K562 (cell line): ENCODE results near the gene MYRFL. TPM values are rescaled to one million over a fixed set of nuclear protein-coding genes. Genes with fewer than 3 reads are reported as not detected.

ENCODE experiments used
- ATAC-seq: fragments of 200-7000 bp; cut with Tn5 transposase; 3 replicates; pipeline ENCODE4 v1.9.1; 2020; ENCODE audit warnings: moderate library complexity
- BruUV-seq: library from RNA; stranded (reverse); fragments of 400-500 nt; replicated peaks from 2 replicates; lab custom pipeline; 2021; lab: Mats Ljungman, UMichigan
- CTCF ChIA-PET: fragments of 300-600 bp; formaldehyde crosslinking; extraction: SDS; loops from one replicate; lab custom pipeline; 2021; ENCODE audit warnings: low intra/inter-chr PET ratio; lab: Yijun Ruan, JAX
- POLR2A ChIA-PET: fragments of 300-600, 350-650 bp; sonication (Branson Sonifier 250); formaldehyde crosslinking; extraction: SDS; loops from one replicate; lab custom pipeline; 2021; ENCODE audit warnings: antibody characterized with exemption, inconsistent platforms; lab: Yijun Ruan, JAX
- DNase-seq, 4 experiments: peaks; one replicate each; pipeline versions ENCODE4 v3.0.0 to v3.0.0-alpha.2; 2011 to 2018; ENCODE audit warnings: low spot score in 3 of 4, mixed read lengths in 3 of 4; ENCODE audit errors: extremely low read depth in 1 of 4
- FAIRE-seq: peaks from 2 replicates; lab custom pipeline; 2011; peaks lifted over from hg19 to GRCh38; lab: Jason Lieb, UNC
- H2AFZ ChIP-seq: 2 replicates; pipeline ENCODE4 v1.6.0; 2011; ENCODE audit warnings: low read depth, low read length, control low read depth, inconsistent platforms
- H3K27ac ChIP-seq: fragments of 200-600 bp; 3 replicates; pipeline ENCODE4 v1.8.0; 2011; ENCODE audit warnings: low read depth, mild to moderate bottlenecking, control low read depth, inconsistent platforms, low read length, moderate library complexity, mixed read lengths; ENCODE audit errors: extremely low read depth
- H3K27me3 ChIP-seq, 2 experiments: fragments of 300-600 bp in 1 of 2; 2 replicates in 1 of 2; 3 replicates in 1 of 2; pipeline versions ENCODE4 v1.6.0 to v1.8.0; 2011; ENCODE audit warnings: inconsistent platforms in 2 of 2, low read length in 2 of 2, mild to moderate bottlenecking in 1 of 2, mixed read lengths in 1 of 2, moderate library complexity in 1 of 2; ENCODE audit not compliant: control insufficient read depth in 2 of 2, insufficient read depth in 2 of 2
- H3K36me3 ChIP-seq: fragments of 300-600 bp; 3 replicates; pipeline ENCODE4 v1.8.0; 2011; ENCODE audit warnings: mild to moderate bottlenecking, low read length, inconsistent platforms; ENCODE audit not compliant: control insufficient read depth, insufficient read depth
- H3K4me1 ChIP-seq, 2 experiments: fragments of 200-600 bp in 1 of 2; replicated peaks in 1 of 2; 2 replicates in 1 of 2; 3 replicates in 1 of 2; pipeline versions ENCODE4 v1.5.1 to v1.8.0; 2011; ENCODE audit warnings: inconsistent platforms in 2 of 2, low read length in 2 of 2, mild to moderate bottlenecking in 1 of 2, mixed read lengths in 1 of 2, moderate library complexity in 1 of 2; ENCODE audit not compliant: control insufficient read depth in 2 of 2, insufficient read depth in 2 of 2
- H3K4me2 ChIP-seq: 2 replicates; pipeline ENCODE4 v1.6.1; 2011; ENCODE audit warnings: low read length, control low read depth, inconsistent platforms, mixed read lengths; ENCODE audit not compliant: insufficient read depth
- H3K4me3 ChIP-seq: fragments of 200-600 bp; sonication (generic), shearing (Covaris generic); 2 replicates; pipeline ENCODE4 v1.5.1; 2016; ENCODE audit warnings: control low read depth, inconsistent platforms
- H3K79me2 ChIP-seq: fragments of 200-600 bp; 3 replicates; pipeline ENCODE4 v1.8.0; 2011; ENCODE audit warnings: low read length, inconsistent platforms; ENCODE audit not compliant: control insufficient read depth, insufficient read depth
- H3K9ac ChIP-seq, 2 experiments: 2 replicates each; pipeline versions ENCODE4 v1.6.0 to v1.6.1; 2011; ENCODE audit warnings: low read depth in 2 of 2, low read length in 2 of 2, control low read depth in 1 of 2, inconsistent platforms in 1 of 2, mild to moderate bottlenecking in 1 of 2, mixed read lengths in 1 of 2; ENCODE audit not compliant: insufficient read depth in 1 of 2
- H3K9me1 ChIP-seq: one replicate; pipeline ENCODE4 v1.6.0; 2011; ENCODE audit warnings: inconsistent platforms, mild to moderate bottlenecking, low read length, moderate library complexity; ENCODE audit not compliant: control insufficient read depth, insufficient read depth
- H3K9me3 ChIP-seq: replicated peaks from 2 replicates; pipeline ENCODE4 v1.5.1; 2011; ENCODE audit warnings: low read depth, low read length, inconsistent platforms; ENCODE audit not compliant: control insufficient read depth, insufficient read depth
- H4K20me1 ChIP-seq: replicated peaks from 2 replicates; pipeline ENCODE4 v1.6.1; 2011; ENCODE audit warnings: low read length, inconsistent platforms, mixed read lengths; ENCODE audit not compliant: control insufficient read depth, insufficient read depth
- E4F1 ChIP-seq: fragments of 250-450 bp; sonication (Bioruptor Pico); IDR thresholded peaks from 2 replicates; pipeline ENCODE4 v1.5.0; 2021; ENCODE audit warnings: mild to moderate bottlenecking, borderline replicate concordance
- HNRNPK ChIP-seq: fragments of 200-400 bp; formaldehyde crosslinking; IDR thresholded peaks from one replicate; pipeline ENCODE4 v1.6.1; 2018; ENCODE audit warnings: mild to moderate bottlenecking, low read depth, low read length; ENCODE audit not compliant: poor library complexity, severe bottlenecking
- WGBS: fragments of 100-300 bp; shearing (Covaris generic); methylation state at CpG from one replicate; pipeline ENCODE4 v1.1.6; 2016; ENCODE audit warnings: low coverage, mixed read lengths; ENCODE audit not compliant: insufficient coverage; ENCODE audit errors: missing lambda C conversion rate; 5-methylcytosine and 5-hydroxymethylcytosine counted together
- in situ Hi-C: fragments of 300-500 bp; cut with MboI; formaldehyde crosslinking; loops from 4 replicates; pipeline ENCODE4 v1.15.0; 2018; ENCODE audit warnings: inconsistent platforms, mixed read lengths
- intact Hi-C: fragments of 100-400 bp; cut with micrococcal nuclease; formaldehyde crosslinking; loops from 2 replicates; pipeline ENCODE4 v1.14.2; 2022
- polyA plus RNA-seq, 8 experiments: library from polyadenylated mRNA; depleted of rRNA in 4 of 8; stranded (reverse) in 5 of 8; unstranded in 3 of 8; fragments of >200 nt; fragmentation: Nextera tagmentation in 2 of 8; fragmentation: Illumina TruSeq in 1 of 8; extraction: Ambion mirVana in 2 of 8; extraction: Trizol in 1 of 8; gene quantifications; 2 replicates each; pipeline versions ENCODE4 v1.2.1 to v1.2.3, GENCODE V29; 2011 to 2014; ENCODE audit warnings: inconsistent platforms in 1 of 8, missing spikeins in 1 of 8
- total RNA-seq, 7 experiments: library from RNA; depleted of rRNA in 6 of 7; stranded (reverse); fragments of >200 nt in 6 of 7; fragmentation: Illumina TruSeq in 2 of 7; extraction: Trizol in 2 of 7; gene quantifications; 2 replicates each; pipeline versions ENCODE4 v1.2.1 to v1.2.3, GENCODE V29; 2011 to 2021; ENCODE audit warnings: low replicate concordance in 1 of 7

Gene MYRFL
- total and polyA plus RNA-seq, 9 of the 15 experiments (the other 6 are each of a cell fraction or from before 2014, with no cell fraction given) = not detected

DNA sequence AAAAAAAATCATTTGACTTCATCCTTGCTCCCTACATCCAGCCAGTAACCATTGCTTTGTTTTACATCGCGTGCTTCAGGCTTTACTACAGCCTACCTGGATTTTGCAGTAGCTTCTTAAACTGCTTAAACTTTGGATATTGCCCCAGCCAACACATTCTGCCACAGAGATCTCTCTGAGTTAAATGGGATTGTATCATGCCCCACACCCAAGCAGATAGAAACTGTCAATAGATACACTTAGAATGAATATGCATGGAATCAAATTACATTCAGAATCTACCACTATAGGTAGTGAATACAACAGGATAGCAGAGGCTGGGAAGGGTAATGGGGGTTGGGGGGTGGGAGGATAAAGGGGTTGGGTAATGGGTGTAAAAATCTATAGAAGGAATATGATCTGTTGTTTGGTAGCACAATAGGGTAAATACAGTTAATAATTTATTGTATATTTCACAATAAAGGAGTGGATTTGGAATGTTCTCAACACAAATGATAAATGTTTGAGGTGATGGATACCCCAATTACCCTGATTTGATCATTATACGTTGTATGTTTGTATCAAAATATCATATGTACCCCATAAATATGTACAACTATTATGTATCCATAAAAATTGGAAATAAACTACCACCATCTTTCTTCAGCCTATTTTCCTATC is 2.7 kb upstream of the MYRFL start:
- DNase-seq (no peak), FAIRE-seq (no peak), ATAC-seq (no peak)
- WGBS = 5% methylated on average over 3 of the region's 3 CpGs
- Histone ChIP-seq H3K9ac (no peak overlapping the region), H3K4me3 (no peak overlapping the region), H3K9me1 (no peaks in the 10 kb centered on the region), H3K9me3 (no peaks in the 10 kb centered on the region), H3K4me2 (no peak overlapping the region), H3K27ac (no peak overlapping the region), H3K4me1 (no peaks in the 10 kb centered on the region), H4K20me1 (no peaks in the 10 kb centered on the region), H2AFZ (no peak overlapping the region), H3K27me3 (no peaks in the 10 kb centered on the region; a peak in 1 of 5 replicates), H3K79me2 (no peaks in the 10 kb centered on the region), H3K36me3 (no peaks in the 10 kb centered on the region)
- intact Hi-C loops = no loop called here
- POLR2A ChIA-PET = interaction anchor here (0.6 to 0.9 kb wide), 4 partner anchors 9 to 1052 kb away, joined by 3 read pairs; partner anchors contain the start of gene CCT2
- in situ Hi-C loops = no loop called here
- BruUV-seq = no TSS peak
- TF ChIP-seq HNRNPK (peak; percentile 78), E4F1 (no peak)
- CTCF ChIA-PET = no interaction called here
